ENCODE data around the gene GUF1.
A peak's percentile ranks its signal among the peaks of the same experiment; 100 is the strongest.

Gene GUF1, protein sequence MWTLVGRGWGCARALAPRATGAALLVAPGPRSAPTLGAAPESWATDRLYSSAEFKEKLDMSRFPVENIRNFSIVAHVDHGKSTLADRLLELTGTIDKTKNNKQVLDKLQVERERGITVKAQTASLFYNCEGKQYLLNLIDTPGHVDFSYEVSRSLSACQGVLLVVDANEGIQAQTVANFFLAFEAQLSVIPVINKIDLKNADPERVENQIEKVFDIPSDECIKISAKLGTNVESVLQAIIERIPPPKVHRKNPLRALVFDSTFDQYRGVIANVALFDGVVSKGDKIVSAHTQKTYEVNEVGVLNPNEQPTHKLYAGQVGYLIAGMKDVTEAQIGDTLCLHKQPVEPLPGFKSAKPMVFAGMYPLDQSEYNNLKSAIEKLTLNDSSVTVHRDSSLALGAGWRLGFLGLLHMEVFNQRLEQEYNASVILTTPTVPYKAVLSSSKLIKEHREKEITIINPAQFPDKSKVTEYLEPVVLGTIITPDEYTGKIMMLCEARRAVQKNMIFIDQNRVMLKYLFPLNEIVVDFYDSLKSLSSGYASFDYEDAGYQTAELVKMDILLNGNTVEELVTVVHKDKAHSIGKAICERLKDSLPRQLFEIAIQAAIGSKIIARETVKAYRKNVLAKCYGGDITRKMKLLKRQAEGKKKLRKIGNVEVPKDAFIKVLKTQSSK

DNA sequence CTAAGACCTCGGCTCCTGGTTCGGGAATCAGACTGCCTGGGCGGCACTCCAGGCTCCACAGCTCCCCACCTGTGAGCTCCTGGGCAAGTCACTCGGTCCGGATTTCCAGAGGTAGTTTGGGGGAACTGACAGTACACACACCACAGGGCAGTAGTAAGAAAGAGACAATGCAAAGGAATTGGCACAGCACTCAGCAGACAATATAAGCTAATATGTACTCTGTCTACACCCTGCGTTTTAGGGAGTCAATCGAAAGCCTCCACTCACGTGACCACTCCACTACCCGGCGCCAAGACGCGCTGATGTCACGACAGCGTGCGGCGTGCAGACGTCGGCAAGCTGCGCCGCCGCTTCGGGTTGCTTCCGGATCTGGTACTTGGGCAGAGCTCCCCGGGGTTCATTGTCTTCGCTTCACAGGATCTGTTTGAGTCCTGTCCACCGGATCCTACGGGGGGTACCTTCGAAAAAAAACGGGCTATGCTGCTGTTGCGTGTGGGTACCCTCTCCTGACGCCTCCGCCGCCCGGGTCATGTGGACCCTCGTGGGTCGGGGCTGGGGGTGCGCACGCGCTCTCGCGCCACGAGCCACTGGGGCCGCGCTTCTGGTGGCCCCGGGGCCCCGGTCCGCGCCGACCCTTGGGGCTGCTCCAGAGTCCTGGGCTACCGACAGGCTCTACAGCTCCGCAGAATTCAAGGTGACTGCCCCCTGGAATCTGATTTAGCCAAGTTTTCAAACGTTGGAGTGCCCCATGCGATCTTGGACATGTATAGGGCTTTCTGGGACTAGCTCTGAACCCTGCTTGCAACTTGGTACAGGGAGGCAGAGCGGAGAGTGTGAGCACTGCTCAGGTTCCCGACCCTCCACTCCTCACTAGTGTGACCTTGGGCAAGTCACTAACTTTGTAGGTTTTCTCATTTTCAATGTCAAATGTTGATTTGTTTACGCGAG is at the start of gene GUF1:
Gene GUF1, plus strand, starts transcription at position 327 of the 948 bp plus-strand sequence. Its CDS starts 203 bp downstream, at position 530.
- DNase-seq = peak; percentile 47

DNA sequence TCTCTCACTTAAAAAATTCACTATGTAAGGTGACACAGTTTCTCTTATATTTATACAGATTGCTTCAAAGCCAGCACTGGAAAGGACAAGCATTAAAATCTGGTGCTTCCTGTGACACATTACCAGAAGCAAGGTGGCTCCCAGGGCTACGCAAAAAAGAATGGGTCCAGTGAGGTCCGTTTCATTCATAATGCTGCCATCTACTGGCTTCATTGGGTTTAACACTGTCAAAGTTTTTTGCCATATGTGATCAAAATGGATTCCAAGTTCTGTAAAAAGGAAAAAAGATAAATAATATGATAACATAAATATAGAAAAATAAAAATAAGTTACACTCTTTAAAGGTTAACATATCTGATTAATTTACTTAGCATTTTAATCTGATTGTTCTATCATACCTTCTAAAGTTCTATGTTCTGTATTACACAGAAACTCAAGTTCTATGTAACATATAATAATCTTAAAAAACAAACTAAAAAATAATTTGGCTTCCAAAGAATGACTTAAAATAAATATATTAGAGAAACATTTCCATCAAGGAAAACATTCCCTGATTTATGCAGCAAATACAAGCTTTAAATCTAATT is 48.8 kb upstream of the GUF1 start:
- DNase-seq = peak; percentile 21

DNA sequence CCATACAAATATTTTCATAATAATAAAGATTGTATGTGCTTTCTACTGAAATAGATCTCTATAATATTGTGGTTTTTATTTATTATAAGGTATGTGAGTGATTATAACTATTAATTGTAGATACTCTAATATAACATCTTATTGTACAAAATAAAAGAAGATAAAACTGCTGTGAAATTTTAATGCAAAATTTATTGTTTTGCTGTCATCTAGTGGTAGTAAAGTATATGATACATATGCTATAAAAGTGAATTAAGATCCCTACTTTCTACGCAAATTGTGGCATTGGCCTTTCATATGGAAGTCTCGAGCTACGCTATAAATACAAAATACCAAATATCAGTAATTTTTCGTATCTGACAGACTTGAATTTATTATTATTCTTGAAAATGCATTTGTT is 46.1 kb upstream of the GUF1 start:
- DNase-seq = peak; percentile 3

DNA sequence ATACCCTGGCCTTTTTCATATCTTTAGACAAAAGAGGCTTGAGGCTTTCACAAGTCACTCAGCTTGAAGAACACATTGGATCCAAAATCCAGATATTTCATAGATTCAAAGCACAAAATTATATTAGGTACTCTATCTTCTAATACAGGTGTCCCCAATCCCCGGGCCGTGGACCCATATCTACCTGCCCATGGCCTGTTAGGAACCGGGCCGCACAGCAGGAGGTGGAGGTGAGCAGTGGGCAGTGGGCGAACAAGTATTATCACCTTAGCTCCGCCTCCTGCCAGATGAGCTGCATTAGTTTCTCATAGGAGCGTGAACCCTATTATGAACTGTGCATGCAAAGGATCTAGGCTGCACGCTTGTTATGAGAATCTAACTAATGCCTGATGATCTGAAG is 45.5 kb upstream of the GUF1 start:
- DNase-seq = no peak

DNA sequence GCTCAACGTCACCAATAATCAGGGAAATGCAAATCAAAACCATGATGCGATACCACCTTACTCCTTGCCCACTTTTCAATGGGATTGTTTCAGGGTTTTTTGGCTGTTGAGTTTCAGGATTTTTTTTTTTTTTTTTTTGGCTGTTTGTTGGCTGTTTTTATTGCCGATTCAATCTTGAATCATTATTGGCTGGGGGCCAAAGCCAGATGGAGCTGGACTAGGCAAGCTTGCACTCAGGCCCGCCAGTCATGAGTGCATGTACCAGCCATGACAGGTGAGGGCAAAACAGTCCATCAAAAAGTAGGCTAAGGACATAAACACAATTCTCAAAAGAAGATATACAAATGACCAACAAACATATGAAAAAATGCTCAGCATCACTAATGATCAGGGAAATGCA is 40.1 kb upstream of the GUF1 start:
- DNase-seq = no peak

DNA sequence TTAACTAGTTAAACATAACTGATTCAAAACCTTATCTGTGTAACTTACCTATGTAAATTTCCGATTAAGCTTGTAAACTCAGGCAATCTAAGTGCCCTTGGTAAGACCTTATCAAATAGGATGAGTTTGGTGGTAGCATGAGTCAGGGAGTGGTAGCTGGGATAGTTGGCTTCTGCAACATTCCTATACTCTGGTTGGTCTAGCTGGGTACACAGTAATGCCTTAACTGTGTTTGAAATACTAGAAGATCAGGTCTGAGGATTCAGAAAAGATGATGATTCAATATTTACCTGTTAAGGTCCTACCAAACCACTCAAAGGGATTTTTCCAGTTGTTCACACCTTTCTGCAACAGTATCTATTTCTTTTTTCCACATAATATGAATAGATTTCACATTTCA is 32.1 kb upstream of the GUF1 start:
- no peak for DNase-seq

DNA sequence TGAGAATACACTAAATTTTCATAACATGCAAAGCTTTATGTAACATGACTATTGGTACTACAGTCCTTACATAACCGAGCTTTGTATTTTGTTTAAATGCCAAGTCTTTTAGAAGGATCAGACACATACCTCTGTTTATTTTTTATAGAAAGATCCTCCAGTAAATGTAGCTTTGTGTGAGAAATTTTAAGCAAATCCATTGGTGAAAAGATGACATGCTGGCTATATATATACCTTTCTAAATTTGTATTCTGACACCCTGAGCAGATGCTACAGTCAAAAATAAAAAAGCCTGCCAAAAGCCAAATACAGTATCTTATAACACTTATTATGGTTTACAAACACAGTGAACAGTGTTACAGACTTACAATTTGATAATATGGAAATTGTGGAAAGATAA is 26.8 kb upstream of the GUF1 start, which contains the start of gene YIPF7:
Gene YIPF7, minus strand, starts transcription at position 201 of the 400 bp plus-strand sequence. CDS start 1,525 bp downstream, outside the sequence.
- no peak for DNase-seq

DNA sequence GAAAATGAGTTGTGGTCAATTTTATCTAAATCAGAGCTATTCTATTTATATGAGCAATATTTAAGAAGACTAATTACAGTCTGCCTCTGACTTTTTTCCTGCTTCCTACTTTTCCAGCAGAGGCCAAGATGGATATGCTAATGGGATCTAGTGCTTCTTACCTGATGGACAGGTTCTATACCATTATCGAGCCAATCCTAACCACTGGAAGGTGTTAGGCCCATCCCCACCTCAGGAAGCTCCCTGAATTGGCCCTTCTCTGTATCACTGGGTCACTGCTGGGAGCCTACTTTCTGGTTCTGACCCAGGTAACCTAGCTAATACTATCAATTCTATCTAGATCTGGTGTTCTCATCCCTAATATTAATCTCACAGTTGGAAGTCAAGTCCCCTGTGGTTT is 26.2 kb upstream of the GUF1 start:
- no peak for DNase-seq

DNA sequence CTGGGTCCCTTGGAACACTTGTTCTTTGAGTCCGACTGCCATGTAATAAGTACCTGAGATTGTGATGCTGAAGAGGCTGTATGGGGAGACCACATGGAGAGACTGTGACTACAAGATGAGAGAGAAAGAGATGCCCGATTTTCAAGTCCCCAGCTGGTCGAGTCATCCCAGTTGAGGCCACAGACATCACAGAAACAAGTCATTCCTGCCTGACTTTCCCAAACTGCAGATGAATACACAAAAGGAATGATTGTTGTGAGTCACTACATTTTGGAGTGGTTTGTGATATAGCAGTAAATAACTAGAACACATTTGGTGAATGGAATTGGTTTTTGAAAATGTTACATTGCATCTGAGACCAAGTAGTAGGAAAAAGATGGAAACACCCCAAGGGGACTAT is 17.8 kb upstream of the GUF1 start:
- DNase-seq = no peak

DNA sequence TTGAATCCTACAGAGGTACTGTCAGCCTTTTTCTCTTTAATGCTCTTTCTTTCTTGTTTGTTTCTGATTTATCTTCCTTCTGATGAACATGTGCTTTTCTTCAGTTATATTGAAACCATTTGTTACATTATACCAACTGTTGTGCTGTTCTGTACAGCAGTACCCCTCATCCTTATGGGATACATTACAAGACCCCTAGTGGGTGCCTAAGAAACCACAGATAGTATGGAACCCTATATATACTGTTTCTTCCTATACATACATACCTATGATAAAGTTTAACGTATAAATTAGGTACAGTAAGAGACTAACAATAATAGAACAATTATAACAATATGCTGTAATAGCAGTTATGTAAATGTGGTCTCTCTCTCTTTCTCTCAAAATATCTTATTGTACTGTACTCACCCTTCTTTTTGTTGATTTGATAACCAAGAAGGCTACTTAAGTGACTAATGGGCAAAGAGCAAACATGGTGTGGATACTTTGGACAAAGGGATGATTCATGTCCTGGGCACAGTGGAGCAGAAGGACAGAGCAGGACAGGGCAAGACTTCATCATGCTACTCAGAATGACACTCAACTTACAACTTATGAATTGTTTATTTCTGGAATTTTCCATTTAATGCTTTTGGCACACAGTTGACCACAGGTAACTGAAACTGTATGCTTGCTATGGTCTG is 16.1 kb upstream of the GUF1 start:
- DNase-seq = no peak

DNA sequence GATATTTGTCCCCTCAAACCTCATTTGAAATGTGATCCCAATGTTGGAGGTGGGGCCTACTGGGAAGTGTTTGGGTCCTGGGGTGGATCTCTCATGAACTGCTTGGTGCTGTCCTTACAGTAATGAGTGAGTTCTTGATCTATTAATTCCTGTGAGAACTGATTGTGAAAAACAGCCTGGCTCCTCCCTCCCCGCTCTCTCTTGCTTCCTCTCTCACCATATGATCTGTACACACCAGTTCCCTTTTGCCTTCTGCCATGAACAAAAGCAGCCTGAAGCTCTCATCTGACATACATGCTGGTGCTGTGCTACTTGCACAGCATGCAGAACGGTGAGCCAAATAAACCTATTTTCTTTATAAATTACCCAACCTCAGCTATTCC is 15.6 kb upstream of the GUF1 start:
- DNase-seq = no peak

DNA sequence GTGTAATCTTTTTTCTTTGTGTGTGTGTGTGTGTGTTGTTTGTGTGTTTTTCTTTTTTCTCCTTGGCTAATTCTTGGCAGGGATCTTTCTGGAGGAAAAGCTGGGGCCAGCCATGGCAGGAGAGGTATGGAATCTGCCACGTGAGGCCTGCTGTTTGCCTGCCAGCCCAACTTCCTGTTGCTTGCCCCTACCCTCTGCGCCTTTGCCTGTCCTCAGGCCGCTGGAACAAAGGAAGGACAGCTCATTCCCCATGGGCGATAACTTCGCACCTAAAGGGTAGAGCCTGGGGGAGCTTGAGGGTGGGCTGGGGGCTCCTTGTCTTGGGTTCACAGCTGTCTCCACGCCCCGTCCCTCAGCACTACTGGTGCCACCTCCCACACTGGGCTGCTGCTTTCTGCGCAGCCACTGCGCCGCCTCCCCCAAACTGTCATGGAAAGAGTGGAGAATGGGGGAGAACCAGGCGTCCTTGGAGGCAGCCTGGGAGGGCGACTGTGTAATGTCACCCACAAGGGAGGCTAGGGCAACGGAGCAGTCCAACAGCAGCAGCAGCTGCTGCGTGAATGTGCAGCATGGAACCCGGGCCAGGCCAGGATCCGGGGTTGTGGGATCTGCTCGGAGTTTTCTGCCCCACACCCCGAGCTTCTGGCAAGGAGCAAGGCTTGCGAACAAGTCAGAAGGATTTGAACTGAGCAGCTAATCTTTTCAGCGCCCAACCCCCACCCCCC is 14.5 kb upstream of the GUF1 start:
- DNase-seq = no peak

DNA sequence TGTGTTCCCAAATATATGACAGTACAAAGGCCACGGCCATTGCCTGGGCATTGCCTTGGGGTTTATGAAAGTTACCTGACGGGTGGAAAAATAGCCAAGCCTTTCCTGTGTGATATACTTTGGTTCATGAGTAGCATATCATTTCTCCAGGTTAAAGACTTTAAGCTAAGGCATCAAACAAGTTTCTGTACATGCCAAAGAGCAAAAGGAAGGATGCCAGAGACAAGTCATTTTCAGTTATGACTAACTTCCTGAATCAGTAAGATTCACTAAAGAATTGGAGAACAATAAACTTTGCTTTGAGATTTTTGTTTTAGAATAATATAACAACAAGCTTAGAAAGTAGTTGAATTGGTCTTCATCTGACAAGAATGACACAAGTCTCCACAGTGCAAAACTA is 9.7 kb upstream of the GUF1 start:
- DNase-seq = no peak

DNA sequence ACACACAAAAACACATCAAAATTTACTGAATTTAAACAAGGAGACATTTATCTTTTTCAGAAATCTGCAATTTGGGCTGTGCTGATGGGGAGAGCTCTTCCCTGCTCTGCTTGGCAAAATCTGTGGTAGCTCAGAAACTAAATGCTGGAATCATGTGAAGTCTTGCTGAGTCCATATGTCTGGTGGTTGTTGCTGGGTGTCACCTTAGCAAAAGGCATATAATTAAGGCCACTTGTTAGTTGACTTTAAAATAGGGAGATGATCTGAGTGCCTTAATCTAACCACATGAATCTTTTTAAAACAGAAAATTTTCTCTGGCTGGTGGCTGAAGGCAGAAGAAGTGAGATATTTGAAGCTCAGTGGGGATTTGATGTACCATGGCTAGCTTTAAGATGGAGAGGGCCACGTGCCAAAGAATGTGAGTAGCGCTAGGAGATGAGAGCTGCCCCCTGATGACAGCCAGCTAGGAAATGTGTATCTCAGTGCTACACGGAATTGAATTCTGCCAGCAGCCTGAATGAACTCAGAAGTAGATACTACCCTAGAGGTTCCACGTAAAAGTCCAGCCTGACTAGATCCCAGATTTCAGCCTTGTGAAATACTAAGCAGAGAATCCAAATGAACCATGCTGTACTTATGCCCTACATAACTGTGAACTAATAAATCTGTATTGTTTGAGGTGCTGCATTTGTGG is 7.6 kb upstream of the GUF1 start:
- no peak for DNase-seq

DNA sequence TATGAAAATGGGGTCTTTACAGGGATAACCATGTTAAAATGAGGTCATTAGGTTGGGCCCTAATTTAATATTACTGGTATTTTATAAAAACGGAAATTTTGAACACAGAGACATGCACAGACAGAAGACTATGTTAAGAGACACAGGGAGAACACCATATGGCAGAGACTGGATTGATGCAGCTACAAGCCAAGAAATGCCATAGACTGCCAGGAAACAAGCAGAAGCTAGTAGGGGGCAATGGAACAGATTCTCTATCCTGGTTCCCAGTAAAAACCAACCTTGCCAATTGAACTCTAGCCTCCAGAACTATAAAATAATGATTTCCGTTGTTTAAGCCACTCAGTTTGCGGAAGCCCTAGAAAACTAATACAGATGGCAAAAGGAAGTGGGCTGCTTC is 6.6 kb upstream of the GUF1 start:
- DNase-seq = no peak

DNA sequence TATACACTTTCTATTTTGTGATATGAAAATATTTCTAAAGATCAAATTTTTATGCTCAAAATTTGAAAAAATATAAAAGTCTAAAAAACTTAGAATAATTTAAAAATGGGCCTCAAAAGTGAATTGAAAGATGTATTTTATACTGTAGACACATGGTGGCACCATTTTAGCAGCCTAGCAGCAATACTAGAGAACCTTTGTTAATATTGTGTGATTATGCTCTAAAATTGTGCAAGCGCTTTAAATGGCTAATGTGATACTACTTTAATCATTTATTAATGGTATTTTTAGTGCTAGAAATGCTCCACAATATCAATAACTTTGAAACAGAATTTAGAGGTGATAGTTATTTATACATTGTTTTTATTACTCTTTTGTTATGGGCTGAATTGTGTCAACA is 3.7 kb upstream of the GUF1 start:
- DNase-seq = no peak

DNA sequence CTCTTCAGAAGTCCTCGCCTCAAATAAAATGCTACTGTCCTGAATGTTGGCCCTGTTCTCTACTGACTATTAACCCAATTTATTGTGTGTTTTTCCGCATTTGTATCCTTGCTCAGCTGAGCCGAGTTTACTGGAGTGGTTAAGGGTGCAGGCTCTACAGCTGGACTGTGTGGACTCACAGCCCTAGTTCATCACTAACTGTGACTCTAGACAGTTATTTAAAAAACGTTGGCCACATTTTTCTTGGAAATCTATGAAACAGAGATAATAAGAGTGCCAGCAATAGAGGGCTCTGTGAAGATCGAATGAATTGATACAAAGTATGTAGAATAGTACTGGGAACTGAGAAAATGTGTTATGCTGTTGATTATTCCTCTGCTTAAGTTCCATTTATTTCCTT is 2.9 kb upstream of the GUF1 start:
- no peak for DNase-seq

DNA sequence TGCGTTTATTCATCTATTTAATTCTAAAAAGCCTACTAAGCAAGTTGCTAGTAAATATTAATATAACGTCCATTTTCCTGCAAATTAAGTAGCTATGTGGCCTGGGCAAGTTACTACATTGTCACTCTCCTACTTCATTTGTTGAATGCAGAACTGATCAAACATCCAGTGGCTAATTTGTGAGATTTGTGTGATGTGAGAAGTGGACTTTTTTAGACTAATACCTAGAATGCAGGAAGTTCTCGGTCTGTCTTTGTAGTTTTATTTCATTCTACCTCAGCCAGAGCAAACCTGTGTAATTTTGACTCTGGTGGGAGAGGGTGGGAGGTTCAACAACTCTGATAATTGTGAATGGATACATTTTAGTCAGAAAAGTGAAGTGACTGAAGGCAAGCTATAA is 840 bp downstream of the GUF1 start:
- DNase-seq = no peak

DNA sequence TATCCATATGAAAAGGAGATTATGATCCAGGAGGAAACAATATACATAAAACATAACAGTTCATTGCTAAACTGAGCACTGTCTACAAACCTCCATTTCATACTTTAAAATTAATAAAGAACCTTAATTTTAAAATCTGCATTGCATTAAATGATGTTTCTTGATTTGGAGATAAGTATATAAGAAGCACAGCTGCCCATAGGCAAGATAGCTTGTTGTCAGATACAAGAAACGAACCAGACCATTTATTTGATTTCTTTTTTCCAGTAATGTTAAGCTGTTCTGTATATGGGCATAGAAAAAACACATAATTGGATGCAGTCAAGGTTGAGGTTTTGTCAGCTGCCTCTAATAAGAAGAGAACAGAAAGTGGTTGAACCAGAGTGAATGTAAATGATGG is 6.4 kb downstream of the GUF1 start:
- no peak for DNase-seq

DNA sequence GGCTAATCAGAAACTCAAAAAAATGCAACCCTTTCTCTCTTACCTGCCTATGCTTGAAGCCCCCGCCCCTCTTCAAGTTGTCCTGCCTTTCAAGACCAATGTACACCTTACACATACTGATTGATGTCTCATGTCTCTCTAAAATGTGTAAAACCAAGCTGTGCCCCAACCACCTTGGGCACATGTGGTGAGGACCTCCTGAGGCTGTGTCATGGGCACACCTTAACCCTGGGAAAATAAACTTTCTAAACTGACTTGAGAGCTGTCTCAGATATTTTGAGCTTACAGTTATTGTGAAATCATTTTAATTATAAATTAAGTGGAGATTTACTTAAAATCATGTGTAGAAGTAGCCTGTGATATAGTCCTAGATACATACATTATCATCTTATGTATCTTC is 22.2 kb downstream of the GUF1 start:
- DNase-seq = no peak

DNA sequence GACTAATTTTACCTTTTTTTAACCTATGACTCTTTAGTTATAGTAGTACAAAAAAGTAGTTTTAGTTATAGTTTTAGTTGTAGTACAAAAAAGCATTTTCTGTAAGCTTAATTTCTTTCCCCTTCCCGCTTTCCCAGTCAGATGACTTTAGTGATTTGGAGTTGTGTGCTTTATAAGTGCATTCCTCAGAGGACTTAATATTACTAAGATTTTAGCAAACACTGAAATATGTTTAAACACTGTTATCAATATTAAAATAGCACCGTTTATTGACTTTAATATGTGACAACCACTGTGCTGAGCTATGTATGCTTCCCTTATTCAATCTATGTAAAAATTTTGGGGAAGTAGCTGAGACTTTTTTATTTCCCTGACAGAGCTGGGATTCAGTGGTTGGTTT is 22.8 kb downstream of the GUF1 start:
- no peak for DNase-seq
